Dedifferentiated amniotic fluid mesenchymal stem cell (primary cell): Measurements from ENCODE around the gene BCAS1.

ENCODE experiments used
- DNase-seq: peaks from one replicate; pipeline ENCODE4 v3.0.0-alpha.2; 2016; ENCODE audit errors: extremely low spot score

Gene BCAS1

GRCh38 chr20:53926428-53927028 is 143.9 kb downstream of the BCAS1 start:
- DNase-seq: peak; percentile 47

- DNase-seq: no peak
These were observed 144.6 kb downstream of the BCAS1 start for GRCh38 chr20:53925651-53926401.

GRCh38 chr20:53923566-53924369 is 146.6 kb downstream of the BCAS1 start:
- no peak for DNase-seq

- no peak for DNase-seq
These were observed 147.5 kb downstream of the BCAS1 start for GRCh38 chr20:53922901-53923314.

DNA sequence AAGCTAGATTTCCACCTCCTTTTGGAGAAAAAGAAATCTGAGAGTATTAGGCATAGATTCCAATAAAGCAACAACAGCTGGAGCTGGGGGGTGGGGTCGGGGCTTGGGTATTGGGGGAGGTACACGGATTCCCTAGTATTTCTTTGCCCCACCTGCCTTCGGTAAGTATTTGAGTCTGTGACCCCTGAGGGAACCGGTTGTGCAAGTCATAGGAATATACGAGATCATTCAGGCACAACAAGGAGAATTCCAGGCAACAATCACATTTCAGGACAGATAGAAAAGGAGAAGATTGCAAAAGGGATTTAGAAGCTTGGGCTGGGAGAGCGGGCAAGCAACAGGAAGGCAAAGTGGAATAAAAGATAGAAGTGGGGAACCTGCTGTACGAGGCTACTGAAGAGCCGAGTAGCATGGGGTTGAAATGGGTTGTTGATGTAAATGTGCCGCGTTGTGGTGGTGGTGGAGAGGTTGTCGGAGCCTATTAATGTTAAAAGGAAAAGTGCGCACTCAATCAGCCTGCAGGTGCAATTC is 148.9 kb downstream of the BCAS1 start:
- DNase-seq: no peak

- DNase-seq: no peak
These were observed 149.6 kb downstream of the BCAS1 start for GRCh38 chr20:53920647-53921245.

GRCh38 chr20:53919886-53920285 is 150.5 kb downstream of the BCAS1 start:
- DNase-seq: no peak

- no peak for DNase-seq
These were observed 151.4 kb downstream of the BCAS1 start for GRCh38 chr20:53918949-53919361.

DNA sequence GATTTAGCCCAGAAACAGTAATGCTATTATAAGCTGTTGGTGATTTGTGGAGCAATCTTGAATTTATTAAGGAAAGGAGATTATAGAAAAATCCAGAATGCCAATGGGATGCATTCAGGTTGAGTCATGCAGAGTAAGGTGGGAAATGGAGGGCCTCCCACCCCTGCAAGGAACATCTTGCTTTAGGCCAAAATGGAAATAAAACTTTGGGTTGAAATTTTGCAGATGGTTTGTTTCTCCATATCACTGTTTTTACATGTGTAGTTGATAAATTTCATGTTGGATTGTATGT is 152.4 kb downstream of the BCAS1 start:
- DNase-seq: no peak

DNA sequence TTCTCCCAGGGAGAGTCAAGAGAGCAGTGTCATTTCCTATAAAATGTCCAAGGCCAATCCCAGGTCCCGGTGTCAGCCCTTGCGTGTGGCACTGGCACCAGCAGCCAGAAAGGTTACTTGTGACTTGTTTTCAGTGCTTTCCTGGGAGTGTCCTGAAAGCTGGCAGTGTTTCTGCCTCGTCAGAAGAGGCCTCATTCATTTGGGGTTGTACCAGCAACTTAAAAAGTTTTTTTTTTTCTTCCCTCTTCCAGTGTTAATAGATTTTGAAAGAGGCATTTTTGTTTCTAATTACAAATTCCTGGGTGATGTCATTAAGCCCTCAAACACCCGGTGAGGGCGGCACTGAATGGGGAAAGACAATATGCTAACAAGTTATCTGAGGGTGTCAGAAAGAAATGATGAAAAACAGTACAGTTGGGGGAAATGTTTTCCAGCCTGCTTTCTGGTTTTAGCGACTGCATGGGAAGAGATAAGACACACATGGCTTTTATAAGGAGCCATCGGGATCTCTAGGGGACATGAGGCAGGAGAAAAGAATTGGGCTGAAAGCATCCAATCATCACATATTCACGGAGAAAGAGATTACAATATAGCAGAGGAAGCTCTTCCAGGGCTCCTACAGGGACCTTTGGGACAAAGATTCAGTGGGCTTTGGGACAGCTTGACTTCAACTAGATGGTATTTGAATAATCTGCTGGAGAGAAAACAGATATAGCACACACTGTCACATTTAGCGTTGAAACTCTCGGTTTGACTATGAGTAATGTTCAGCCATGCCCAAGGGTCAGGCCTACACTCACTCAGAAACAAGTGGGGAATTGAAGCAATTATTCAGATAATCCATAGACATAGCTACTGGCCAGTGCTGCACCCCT is 153.0 kb downstream of the BCAS1 start:
- DNase-seq: peak; percentile 77

GRCh38 chr20:53916173-53916512 is 154.3 kb downstream of the BCAS1 start:
- no peak for DNase-seq

GRCh38 chr20:53915446-53916172 is 154.8 kb downstream of the BCAS1 start:
- peak; percentile 92 for DNase-seq

GRCh38 chr20:53914781-53915445 is 155.5 kb downstream of the BCAS1 start:
- DNase-seq: no peak

GRCh38 chr20:53914091-53914780 is 156.2 kb downstream of the BCAS1 start:
- no peak for DNase-seq

- DNase-seq: no peak
These were observed 159.1 kb downstream of the BCAS1 start for GRCh38 chr20:53911301-53911700.

- no peak for DNase-seq
These were observed 159.9 kb downstream of the BCAS1 start for GRCh38 chr20:53910351-53911002.

GRCh38 chr20:53907968-53908751 is 162.2 kb downstream of the BCAS1 start:
- DNase-seq: no peak

DNA sequence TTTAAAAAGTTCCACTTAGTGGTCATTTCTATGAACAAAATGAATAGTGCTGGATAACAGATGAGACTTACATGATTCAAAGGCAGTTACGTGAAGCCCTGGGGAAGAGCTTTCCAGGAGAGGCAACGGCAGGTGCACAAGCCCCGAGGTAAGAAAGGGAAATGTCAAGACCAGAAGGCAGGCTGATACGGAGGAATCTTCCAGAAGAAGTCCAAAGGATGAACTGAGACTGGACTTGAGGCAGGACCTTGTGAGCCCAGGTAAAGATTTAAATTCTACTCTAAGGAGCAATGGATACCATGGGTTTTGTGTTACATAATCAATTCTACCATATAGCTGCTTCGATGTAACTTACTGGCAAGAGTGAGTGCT is 164.6 kb downstream of the BCAS1 start:
- no peak for DNase-seq
